Measurements from ENCODE around the gene SPDEF. TPM values are rescaled to one million over a fixed set of nuclear protein-coding genes. Genes with fewer than 3 reads are reported as not detected.

SPDEF gene
- total and polyA plus RNA-seq, 2 experiments from 2014 or later: 0.69 TPM; not detected in 1

DNA sequence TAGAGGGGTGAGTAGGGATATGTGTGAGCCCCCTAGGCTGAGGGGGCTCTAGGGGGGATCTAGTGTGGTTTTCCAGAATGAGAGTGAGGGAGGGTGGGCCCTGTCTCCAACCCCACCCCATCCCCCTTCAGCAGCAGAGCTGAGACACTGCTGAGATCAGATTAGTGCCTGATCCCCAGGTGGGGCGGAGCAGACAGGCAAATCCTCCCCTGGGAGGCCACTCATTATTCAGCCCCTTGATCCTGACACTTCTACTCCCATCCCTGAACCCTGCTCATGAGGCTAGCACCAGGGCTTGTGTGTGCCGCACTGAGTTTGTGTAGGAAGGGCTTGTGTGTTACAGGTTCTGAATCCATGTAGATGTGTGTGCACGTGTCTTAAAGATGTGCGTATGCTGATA, 42.5 kb downstream of the SPDEF start (continued):
- TF ChIP-seq ZNF462 (CRISPR knock-in tag; IDR thresholded peaks at IDR 0.05): no peak

DNA sequence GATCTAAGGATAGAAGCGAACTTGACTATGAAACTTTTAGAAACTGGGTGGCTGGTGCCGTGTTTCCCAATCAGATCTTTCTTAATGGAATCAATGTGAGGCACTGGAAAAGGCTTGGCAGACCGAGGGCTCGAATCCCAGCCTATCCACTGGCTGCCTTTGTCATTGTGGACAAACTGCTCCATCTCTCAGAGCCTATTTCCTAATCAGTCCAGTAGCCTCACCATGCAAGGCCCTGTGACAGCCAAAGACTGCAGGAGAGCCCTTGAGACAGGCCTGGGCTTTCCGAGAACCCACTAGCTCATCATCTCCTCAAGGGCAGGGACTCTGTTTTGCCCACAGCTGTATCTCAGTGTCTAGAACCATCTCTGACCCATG, 43.4 kb downstream of the SPDEF start:
- DNase-seq (ENCODE audit: low spot score) (no peak), ATAC-seq (no peak)
- Mint-ChIP-seq H3K27me3 (ENCODE audit: insufficient read depth, low read depth, poor library complexity) (peaks cover 9% of the 10 kb centered on the region), H3K9me3 (peaks cover 8% of the 10 kb centered on the region; the same call in 2 of the 3 replicates), H3K4me1 (peaks cover 25% of the 10 kb centered on the region), H3K27ac (no peak overlapping the region), H3K4me3 (no peak overlapping the region; the same call in 2 of the 3 replicates), H3K36me3 (ENCODE audit: low read depth) (no peaks in the 10 kb centered on the region)
- no peak overlapping the region for H2AFZ ChIP-seq
- no peaks in the 10 kb centered on the region; the same call in 1 of the 2 replicates for H4K20me1 ChIP-seq (replicated peaks; ENCODE audit: insufficient read depth)
- H3F3A ChIP-seq (replicated peaks; ENCODE audit: low read depth): no peaks in the 10 kb centered on the region
- H3K4me2 ChIP-seq: no peak overlapping the region
- H3K27me3 ChIP-seq (ENCODE audit: insufficient read depth): no peaks in the 10 kb centered on the region
- no peak overlapping the region for H3K4me3 ChIP-seq
- H3K27ac ChIP-seq (ENCODE audit: low read depth): no peak overlapping the region
- no peaks in the 10 kb centered on the region for H3K79me2 ChIP-seq (replicated peaks; ENCODE audit: insufficient read depth)
- no peaks in the 10 kb centered on the region for H3K36me3 ChIP-seq (ENCODE audit: insufficient read depth)
- H3K4me1 ChIP-seq (ENCODE audit: insufficient read depth): no peaks in the 10 kb centered on the region
- H3K9me2 ChIP-seq (ENCODE audit: insufficient read depth): no peaks in the 10 kb centered on the region
- no peak for TF ChIP-seq ZNF331 (CRISPR knock-in tag; IDR thresholded peaks at IDR 0.05; ENCODE audit: low read depth)
- TF ChIP-seq, protein P1, sequence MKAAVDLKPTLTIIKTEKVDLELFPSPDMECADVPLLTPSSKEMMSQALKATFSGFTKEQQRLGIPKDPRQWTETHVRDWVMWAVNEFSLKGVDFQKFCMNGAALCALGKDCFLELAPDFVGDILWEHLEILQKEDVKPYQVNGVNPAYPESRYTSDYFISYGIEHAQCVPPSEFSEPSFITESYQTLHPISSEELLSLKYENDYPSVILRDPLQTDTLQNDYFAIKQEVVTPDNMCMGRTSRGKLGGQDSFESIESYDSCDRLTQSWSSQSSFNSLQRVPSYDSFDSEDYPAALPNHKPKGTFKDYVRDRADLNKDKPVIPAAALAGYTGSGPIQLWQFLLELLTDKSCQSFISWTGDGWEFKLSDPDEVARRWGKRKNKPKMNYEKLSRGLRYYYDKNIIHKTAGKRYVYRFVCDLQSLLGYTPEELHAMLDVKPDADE (IDR thresholded peaks at IDR 0.05): no peak
- TF ChIP-seq ZNF462 (CRISPR knock-in tag; IDR thresholded peaks at IDR 0.05): no peak
- TF ChIP-seq CREB1 (CRISPR knock-in tag; IDR thresholded peaks at IDR 0.05; ENCODE audit: low read depth): no peak
